Measurements from ENCODE around the gene PSRC1.

GRCh38 chr1:109331113-109331512 lies 48.2 kb upstream of the PSRC1 start:
- TF ChIP-seq CTCF (IDR thresholded peaks at IDR 0.05) (no peak), POLR2A (IDR thresholded peaks at IDR 0.05) (no peak)
